Glomerular visceral epithelial cell (primary cell): ENCODE results near the gene SLC6A5.
A peak's percentile ranks its signal among the peaks of the same experiment; 100 is the strongest.

Experiments used
- DNase-seq: peaks from one replicate; pipeline ENCODE4 v3.0.0-alpha.2; 2016; ENCODE audit errors: extremely low spot score

The SLC6A5 gene

GRCh38 chr11:20596205-20597153 lies 2.9 kb upstream of the SLC6A5 start:
- DNase-seq, result no peak

- DNase-seq, result no peak
Observed at GRCh38 chr11:20597154-20597679, 2.2 kb upstream of the SLC6A5 start.

DNA sequence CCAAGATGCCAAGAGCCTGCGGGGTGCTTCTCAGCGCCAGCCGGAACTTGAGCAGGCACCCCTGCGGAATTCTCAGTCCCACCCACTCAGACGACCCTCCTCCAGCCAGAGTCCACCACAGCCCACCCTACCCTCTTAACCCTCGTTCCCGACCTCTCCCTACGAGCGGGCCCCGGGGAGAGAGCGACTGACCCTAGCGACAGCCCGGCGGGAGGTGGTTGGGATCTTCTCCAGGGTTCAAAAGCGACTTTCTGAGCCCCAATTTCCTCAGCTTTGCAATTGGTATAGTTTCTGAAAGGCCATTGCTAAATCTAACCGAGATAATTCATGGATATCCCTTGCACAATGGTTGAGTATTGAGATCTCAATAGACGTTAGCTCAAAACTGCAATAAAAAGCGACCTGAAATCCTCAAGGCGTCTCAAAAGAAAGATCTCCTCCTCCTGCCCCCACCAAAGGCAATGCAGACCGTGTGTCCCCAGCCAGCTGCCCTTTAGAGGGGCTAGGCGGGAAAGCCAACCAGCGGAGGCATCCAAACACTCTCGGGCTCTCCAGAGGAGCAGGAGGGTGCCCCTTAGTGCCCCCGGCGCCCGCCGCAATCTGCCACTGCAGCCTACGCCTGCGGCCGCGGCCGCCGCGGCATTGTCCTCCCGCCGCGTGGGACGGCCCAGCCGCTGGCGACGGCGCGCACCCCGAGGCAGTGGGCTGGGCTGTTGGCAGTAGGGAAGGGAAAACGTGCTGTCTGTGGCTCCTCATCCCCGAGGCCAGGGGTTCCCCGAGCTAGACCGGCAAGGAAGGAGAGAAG lies 1.5 kb upstream of the SLC6A5 start:
- DNase-seq, result no peak

DNA sequence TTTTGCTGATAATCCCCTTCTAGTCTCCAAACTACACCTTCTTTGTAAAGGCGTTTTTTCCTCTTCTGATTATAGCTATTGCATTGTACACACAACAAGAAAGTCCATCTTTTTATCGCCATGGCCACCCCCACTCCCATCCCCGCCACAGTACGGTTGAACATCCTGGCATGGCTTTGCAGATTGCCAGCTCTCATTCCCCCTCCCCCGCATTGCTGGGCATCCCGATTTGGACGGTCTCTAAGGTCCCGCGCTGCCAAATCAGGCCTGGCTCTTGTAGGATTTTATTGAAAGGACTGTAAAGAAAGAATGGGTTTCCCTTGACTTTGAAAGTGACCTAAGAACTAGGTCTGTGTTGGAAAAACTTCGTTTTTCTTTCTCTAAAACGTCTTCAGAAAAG lies 916 bp upstream of the SLC6A5 start:
- DNase-seq, result no peak

GRCh38 chr11:20600020-20600346 lies 575 bp downstream of the SLC6A5 start:
- DNase-seq, result no peak

DNA sequence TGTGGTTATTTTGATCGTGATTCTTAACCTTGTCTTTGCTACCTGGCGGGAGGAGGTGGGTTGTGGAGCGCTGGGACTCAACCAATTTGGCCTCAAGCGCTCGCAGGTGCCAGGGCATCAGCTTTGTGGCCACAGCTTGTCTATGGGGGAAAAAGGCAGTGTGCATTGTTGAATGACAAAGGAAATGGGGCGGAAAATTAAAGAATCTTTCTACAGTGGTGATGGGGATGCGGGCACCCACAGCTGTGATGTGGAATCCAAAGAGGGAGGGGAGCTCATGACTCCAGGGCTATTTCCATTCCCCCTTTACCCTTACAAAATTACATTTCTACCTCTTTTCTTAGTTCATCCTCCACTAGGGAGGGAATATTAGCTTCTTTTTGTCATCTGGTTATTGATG lies 1.1 kb downstream of the SLC6A5 start:
- no peak for DNase-seq

DNA sequence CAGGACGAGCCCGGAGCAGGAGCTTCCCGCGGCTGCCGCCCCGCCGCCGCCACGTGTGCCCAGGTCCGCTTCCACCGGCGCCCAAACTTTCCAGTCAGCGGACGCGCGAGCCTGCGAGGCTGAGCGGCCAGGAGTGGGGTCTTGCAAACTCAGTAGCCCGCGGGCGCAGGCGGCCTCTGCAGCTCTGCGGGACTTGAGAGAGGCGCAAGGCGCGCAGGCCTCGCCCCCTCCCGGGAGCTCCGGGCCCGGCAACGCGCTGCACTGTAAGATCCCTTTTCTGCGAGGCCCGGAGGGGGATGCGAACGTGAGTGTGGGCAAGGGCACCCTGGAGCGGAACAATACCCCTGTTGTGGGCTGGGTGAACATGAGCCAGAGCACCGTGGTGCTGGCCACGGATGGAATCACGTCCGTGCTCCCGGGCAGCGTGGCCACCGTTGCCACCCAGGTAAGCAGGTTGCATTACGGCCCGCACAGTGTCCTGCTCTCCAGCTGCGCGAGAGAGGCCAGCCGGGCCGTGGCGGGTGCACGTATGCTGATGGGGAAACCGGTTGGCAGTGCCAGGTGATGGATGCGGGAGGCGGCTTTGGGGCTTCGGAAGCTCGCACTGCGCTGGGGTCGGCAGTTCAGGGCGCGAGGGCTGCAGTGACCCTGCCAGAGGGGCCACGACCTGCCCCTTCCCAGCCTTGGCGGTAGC lies 2.0 kb downstream of the SLC6A5 start:
- no peak for DNase-seq

- DNase-seq, result no peak
Observed at GRCh38 chr11:20604295-20604803, 4.9 kb downstream of the SLC6A5 start.

- DNase-seq, result no peak
Observed at GRCh38 chr11:20604864-20605601, 5.6 kb downstream of the SLC6A5 start.

DNA sequence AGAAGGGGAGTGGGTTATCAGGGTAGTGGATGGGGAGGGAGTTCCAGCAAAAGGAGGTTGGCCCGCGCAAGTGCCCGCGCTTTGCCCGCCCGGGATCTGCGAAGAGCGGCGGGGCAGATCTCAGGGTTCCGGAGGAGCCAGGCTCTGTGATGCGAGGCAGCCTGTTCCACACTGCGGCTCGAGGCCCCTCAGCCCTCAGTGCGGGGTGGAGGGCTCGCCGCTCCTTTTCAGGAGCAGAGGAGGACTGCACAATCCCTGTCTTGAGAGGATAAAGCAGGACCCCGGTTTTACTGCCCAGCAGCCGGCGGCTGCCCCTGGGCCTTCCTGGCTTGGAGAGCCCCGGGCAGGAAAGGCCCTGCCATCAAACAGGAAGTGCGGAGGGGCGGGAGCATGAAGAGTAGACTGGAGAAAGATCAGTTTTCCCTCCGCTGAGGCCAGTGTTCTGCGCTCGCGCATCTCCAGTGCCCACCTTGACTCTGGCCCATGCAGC lies 6.2 kb downstream of the SLC6A5 start:
- no peak for DNase-seq

DNA sequence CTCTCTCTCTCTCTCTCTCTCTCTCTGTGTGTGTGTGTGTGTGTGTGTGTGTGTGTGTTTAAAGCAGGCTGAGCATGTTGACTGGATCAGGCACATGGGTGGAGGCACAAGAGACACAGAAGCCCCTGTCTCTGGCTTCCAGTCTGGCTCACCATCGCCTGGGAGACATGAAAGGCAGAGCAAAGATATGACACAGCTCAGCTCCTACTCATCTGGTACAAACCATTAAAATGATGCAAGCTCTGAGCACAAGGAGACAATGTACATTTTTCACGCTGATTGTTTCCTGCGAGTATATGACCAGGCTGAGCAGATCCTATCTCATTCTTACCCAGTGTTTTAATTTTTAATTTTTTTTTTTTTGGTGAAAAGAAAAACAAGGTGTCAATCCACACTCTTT lies 9.5 kb downstream of the SLC6A5 start:
- DNase-seq, result no peak

- peak; percentile 74 for DNase-seq
Observed at GRCh38 chr11:20609727-20610707, 10.6 kb downstream of the SLC6A5 start.

- no peak for DNase-seq
Observed at GRCh38 chr11:20610825-20611224, 11.4 kb downstream of the SLC6A5 start.

- DNase-seq, result no peak
Observed at GRCh38 chr11:20611445-20611844, 12.0 kb downstream of the SLC6A5 start.

GRCh38 chr11:20611892-20612291 lies 12.5 kb downstream of the SLC6A5 start:
- DNase-seq, result no peak

- no peak for DNase-seq
Observed at GRCh38 chr11:20612416-20612815, 13.0 kb downstream of the SLC6A5 start.

GRCh38 chr11:20616920-20617319 lies 17.5 kb downstream of the SLC6A5 start:
- no peak for DNase-seq

- DNase-seq, result no peak
Observed at GRCh38 chr11:20617346-20618005, 18.1 kb downstream of the SLC6A5 start.

DNA sequence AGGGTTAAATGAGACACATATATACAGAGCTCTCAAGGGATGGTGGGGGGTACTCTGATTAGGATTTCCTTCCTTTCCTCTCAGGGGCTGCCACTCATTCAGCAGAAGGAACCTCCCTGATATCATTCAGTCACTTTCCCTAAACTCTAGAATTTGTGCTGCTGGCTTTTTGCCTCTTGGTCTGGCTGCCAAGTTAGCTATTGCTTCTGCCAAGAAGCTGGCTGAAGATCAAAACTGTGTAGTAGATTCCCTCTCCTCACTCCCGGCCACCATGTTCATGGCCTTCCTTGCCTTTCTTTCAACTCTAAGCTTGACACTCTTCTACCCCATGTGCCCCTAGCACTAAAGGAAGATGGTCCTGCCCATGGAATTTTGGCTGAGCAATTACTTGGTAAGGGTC lies 18.7 kb downstream of the SLC6A5 start:
- no peak for DNase-seq
